Hindlimb muscle (tissue), 1 donor: ENCODE measurements around the gene MYO7B. TPM values are rescaled to one million over a fixed set of nuclear protein-coding genes. Genes with fewer than 3 reads are reported as not detected.

Source experiments
- DNase-seq: peaks from one replicate; pipeline ENCODE4 v3.0.0-alpha.2; 2013
- polyA plus RNA-seq: library from polyadenylated mRNA; unstranded; fragments of 120-200 nt; gene quantifications from one replicate; pipeline ENCODE4 v1.2.1, GENCODE V29; 2013; ENCODE audit not compliant: insufficient read length

The MYO7B gene
- polyA plus RNA-seq, 1 donor, result 1.4 TPM

DNA sequence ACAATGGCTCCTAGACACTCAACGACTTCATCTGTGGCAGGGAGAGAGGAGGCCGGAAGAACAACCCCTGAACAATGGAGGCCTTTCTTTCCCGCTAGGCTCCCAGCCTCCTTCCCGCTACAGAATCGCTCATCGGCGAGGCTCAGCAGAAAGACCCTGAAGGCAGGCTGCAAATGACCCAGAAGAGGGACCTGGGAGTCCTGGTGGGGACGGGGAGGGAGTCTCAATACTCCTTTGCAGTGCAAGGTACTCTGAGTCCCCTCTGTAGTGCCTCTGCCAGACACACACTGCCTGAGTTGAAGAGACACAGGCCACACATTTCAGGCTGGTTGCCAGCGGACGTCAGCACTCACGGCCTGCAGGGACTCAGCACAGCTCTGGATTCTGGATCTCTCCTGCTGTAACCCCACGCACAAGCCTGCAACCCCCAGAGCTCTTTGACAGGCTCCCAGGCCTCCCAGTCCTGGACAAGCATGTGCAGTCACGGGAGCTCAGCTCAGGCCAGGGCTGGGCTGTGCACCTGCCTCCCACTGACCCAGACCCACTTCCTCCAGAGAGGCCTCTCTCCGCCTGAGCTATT, 116.6 kb downstream of the MYO7B start:
- peak; percentile 68 for DNase-seq

- no peak for DNase-seq
Observed at GRCh38 chr2:127652786-127653357, 117.4 kb downstream of the MYO7B start.

DNA sequence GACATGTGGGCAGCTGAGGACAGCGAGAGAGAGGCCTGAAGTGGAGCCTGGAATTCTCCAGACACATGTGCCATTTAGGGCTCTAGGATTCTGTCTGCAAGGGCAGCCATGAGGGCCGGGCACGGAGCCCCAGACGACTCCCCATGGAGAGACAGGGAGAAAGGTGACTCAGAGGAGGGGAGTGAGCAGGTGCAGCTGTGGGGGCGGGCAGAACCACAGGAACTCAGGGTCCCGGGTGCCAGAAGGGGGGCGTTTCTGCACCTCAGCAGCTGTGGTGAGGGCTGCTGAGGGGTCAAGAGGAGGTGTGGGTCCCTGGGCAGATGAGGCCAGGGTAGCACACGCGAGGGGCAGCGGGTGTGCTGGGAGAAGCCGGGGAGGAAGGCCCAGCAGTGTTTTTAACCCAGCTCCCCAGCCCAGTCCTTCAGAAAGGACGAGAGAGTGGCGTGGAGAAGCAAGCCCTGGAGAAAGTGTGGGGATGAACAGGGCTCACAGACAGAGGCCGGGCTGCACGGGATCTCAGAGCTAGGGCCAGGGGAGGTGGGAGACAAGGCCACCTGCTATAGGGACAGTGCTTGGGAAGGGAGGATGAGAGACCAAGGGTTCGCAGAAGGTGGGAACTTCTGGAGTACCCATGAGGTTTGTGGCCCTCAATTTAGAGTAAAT, 118.1 kb downstream of the MYO7B start:
- DNase-seq, result no peak

DNA sequence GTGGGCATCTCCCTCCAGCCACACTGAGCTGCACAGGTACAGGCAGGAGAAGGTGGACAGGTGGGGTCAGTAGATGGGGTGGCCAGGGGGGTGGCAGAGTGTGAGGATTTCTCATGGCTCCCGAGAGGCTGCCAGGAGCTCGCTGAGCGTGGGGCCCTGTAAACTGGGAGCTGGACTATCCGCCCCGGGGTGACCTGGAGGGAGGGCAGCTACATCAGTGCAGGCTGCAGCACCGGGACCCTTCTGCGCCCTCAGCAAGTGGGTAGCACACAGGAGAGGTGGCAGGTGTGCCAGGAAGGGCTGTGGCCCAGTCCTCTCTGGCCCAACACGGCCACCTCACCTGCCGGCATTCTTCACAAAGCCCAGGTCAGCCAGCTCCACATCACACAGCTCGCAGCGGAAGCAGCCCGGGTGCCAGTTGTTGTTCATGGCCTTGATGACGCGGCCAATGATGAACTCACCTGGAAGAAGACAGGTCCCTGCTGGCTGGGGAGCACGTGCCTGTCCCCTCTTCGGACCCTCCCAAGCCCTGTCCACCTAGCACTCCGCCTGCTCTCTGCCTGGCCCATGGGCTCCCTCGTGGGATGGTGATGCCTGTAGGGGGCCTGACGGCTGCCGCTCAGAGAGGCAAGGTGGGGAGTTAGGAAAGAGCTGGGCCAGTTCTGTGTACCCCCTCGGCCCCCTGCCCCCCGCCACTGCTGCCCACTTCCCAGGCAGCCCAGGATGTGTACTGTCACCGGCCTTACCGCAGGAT, 118.8 kb downstream of the MYO7B start:
- no peak for DNase-seq

DNA sequence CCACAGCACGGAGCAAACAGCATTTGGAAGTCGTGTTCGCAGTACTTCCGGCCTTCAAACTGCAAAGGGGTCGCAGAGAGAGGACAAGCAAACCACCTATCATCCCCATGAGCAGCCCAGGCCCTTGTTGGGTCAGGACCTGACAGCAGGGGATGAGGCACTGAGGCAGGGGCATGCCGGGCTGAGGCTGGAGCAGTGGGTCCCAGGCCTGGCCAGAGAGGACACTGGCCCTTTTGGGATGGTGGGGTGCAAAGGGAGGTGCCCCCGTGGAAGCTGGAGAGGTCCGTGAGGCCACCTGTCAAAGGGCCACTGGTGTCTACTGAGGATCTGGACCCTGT, 119.3 kb downstream of the MYO7B start:
- DNase-seq, result no peak

- DNase-seq, result no peak
Observed at GRCh38 chr2:127655209-127656073, 120.0 kb downstream of the MYO7B start.

DNA sequence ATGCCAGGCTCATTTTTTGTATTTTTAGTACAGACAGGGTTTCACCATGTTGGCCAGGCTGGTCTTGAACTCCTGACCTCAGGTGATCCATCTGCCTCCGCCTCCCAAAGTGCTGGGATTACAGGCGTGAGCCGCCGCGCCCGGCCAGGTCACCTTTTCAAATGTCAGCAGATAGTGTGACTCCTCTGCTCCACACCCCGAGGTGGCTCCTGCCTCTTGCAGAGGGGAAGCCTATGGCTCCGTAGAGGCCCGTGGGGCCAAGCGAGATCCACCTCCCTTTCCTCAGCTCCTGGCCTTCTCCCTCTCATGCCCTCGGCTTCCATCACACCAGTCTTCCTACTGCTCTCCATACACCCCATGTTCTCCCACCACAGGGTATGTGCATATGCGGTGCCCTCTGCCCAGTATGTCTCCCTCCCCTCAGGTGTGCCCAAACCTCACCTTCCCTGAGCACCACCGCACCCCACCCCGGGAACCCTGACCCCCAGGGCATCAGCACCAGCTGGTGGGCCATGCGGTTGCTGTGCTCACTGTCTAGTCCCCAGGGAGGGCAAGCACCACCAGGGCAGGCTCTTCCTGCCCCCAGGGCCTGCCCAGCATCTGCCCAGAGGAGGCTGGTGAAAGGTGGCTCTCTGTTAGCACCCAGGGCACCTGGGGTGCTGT, 121.2 kb downstream of the MYO7B start:
- no peak for DNase-seq

DNA sequence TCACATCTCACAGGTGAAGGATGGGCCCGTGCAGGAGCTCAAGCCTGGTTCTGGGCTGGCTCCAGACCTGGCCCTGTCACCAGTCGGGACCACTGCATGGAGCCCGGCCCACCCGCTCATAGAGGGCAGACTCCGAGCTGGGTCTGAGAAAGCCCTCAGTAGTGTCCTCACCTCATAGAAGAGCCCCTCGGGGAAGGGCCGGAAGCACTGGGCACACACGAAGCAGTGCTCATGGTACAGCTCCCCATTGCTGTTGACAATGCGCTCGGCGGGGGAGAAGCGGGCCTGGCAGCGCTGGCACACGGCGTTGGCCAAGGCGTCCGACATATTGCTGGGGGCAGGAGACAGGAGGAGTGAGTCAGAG, 121.7 kb downstream of the MYO7B start:
- no peak for DNase-seq

GRCh38 chr2:127658146-127658545, 122.7 kb downstream of the MYO7B start:
- DNase-seq, result no peak

DNA sequence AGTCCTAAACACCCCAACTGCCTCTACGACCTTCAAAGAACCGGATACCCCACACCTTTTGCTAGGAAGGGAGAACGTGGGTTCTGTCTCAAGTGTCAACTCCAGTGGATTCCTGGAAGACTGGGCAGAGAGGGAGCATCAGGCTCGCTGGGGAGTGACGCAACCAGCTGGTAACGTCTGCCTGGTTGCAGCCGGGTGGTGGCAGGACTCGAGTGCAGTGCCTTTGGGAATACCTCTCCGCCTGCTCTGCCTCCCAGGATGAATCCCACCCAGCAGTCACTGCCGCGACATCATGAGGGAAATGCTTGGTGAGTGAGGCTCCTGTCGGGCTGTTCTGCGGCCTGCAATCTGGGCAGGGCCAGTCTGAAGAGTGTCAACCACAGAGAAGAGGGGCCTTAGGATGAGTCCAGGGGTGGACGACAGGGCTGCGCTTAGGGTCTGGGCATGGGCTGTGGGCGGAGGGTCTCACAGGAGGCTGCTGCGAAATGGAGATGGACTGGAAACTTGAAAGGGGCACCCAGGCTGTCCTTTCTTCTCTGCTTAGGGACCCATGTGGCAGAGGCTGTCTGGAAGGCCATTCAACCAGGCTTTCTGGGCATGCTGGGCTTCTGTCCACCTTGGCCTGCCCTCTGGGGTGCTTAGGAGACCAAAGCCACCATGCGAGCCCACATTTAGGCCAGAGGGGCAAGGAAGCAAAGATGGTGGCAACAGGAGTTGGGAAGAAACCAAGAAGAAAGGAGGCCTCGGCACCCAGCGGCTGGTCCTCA, 123.3 kb downstream of the MYO7B start:
- no peak for DNase-seq

GRCh38 chr2:127659408-127660290, 124.2 kb downstream of the MYO7B start:
- DNase-seq, result no peak

DNA sequence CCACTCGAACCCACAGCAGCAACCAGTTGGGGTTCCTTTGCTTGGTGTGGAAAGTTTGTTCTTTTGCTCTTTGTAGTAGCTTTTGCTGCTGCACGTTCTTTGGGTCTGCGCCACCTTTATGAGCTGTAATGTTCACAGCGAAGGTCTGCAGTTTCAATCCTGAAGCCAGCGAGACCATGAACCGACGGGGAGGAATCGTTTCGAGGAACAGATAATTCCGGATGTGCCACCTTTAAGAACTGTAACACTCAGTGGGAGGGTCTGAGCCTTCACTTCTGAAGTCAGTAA, 124.8 kb downstream of the MYO7B start:
- DNase-seq, result no peak

- DNase-seq, result no peak
Observed at GRCh38 chr2:127661072-127661649, 125.7 kb downstream of the MYO7B start.

DNA sequence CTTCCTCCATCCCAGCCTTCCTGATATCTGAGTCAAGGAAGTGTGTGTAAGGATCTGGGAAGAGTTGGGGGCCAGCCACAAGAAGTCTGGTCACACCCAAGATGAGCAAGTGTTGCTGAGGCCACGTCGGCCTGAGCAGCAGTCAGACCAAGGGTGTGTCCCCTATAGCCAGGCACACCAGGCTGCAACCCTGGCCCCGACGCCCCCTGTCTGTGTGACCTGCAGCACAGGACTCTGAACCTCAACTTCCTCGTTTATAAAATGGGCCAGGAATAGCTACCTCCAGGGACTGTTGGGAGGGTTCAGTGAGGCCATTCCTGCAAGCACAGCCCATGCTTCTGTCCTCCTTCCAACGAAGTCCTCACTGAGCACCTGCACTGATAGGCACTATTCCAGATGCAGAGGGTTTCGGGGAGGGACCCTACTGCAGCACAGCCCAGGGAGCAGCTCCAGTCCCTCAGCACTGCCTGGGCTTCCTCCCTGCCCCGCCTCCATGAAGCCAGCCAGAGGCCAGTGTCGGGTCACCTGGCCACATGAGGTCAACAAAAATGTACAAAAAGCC, 126.5 kb downstream of the MYO7B start:
- DNase-seq, result no peak

- DNase-seq, result no peak
Observed at GRCh38 chr2:127662937-127663565, 127.6 kb downstream of the MYO7B start.

DNA sequence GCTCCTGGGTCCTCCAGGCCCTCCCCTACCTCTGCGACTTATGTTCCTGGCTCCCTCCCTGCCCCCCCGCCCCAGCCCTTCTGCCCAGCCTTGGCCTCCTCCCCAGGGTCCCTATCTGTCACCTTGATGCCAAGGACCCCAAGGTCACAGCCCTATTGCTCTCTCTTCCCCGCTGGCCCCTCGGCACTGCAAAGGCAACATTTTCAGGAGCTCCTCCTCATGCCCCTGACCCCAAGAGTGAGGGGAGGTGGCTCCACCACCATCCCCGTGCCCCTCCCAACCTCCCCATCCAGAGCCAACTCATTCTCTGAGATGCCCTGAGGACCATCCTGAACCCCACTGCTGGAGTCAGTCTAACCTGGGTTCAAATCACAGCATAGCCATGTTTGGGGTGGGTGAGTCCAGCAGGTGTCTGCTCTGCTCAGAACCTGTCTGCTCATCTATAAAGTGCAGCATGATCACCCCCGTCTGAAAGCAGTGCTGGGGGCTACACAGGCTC, 128.1 kb downstream of the MYO7B start:
- DNase-seq, result no peak

- no peak for DNase-seq
Observed at GRCh38 chr2:127664065-127664894, 128.8 kb downstream of the MYO7B start.

DNA sequence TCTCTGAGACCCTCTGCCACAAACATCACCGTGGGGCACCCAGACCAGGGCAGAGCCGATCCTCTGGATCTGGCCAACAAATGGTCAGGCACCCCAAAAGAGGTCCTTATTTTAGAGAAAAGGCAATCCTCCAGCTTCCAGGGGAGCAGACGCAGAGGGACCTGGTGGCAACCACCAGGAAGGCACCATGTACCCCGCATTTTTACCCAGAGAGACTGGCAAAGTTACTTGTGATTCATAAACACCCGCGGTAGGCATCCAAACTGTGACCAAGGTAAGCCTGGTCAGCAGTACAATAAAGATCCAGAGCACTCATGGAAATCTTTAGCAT, 129.4 kb downstream of the MYO7B start:
- no peak for DNase-seq
